GM23338 (cell line): ENCODE measurements around the gene SLC66A2. TPM values are rescaled to one million over a fixed set of nuclear protein-coding genes. Genes with fewer than 3 reads are reported as not detected.

Experiments
- ATAC-seq: fragments of 200-7000 bp; cut with Tn5 transposase; 3 replicates; pipeline ENCODE4 v1.9.1; 2020
- DNase-seq: peaks from one replicate; pipeline ENCODE4 v3.0.0-alpha.2; 2015; ENCODE audit warnings: low spot score
- H2AFZ ChIP-seq: fragments of 200-600 bp; sonication (generic); 2 replicates; pipeline ENCODE4 v1.8.0; 2016; ENCODE audit warnings: antibody characterized with exemption, mild to moderate bottlenecking, moderate library complexity
- H3F3A ChIP-seq: fragments of 200-600 bp; sonication (generic); replicated peaks from 2 replicates; pipeline ENCODE4 v1.8.0; 2017; ENCODE audit warnings: antibody characterized with exemption, mixed run types, low read depth
- H3K27ac ChIP-seq: fragments of 200-600 bp; sonication (generic); 2 replicates; pipeline ENCODE4 v1.6.1; 2016; ENCODE audit warnings: low read depth
- H3K27me3 ChIP-seq: fragments of 200-600 bp; sonication (generic); 2 replicates; pipeline ENCODE4 v1.8.0; 2016; ENCODE audit warnings: mild to moderate bottlenecking, mixed run types, moderate library complexity; ENCODE audit not compliant: insufficient read depth
- H3K36me3 ChIP-seq: fragments of 200-600 bp; sonication (generic); 2 replicates; pipeline ENCODE4 v1.8.0; 2016; ENCODE audit warnings: mild to moderate bottlenecking; ENCODE audit not compliant: insufficient read depth
- H3K4me1 ChIP-seq: fragments of 200-600 bp; sonication (generic); 2 replicates; pipeline ENCODE4 v1.8.0; 2016; ENCODE audit warnings: mild to moderate bottlenecking, moderate library complexity; ENCODE audit not compliant: insufficient read depth
- H3K4me2 ChIP-seq: fragments of 200-600 bp; sonication (generic); 2 replicates; pipeline ENCODE4 v1.7.1; 2017; ENCODE audit warnings: mixed run types
- H3K4me3 ChIP-seq: fragments of 200-600 bp; sonication (generic); 2 replicates; pipeline ENCODE4 v1.6.1; 2016; ENCODE audit warnings: mixed run types
- H3K79me2 ChIP-seq: fragments of 200-600 bp; sonication (generic); replicated peaks from 2 replicates; pipeline ENCODE4 v1.8.0; 2017; ENCODE audit warnings: mild to moderate bottlenecking; ENCODE audit not compliant: insufficient read depth
- H3K9me2 ChIP-seq: fragments of 200-600 bp; sonication (generic); 2 replicates; pipeline ENCODE4 v1.8.0; 2017; ENCODE audit not compliant: insufficient read depth
- H4K20me1 ChIP-seq: fragments of 200-600 bp; sonication (generic); replicated peaks from 2 replicates; pipeline ENCODE4 v1.8.0; 2017; ENCODE audit warnings: mild to moderate bottlenecking; ENCODE audit not compliant: insufficient read depth
- H3K27ac Mint-ChIP-seq: 2 replicates; pipeline ENCODE4 v1.8.0; 2020; ENCODE audit warnings: inconsistent platforms, mild to moderate bottlenecking, moderate library complexity, mixed read lengths
- H3K27me3 Mint-ChIP-seq: 3 replicates; pipeline ENCODE4 v1.8.0; 2022; ENCODE audit warnings: low read depth, mild to moderate bottlenecking, moderate library complexity, mixed read lengths, inconsistent platforms; ENCODE audit not compliant: insufficient read depth, poor library complexity
- H3K36me3 Mint-ChIP-seq: 3 replicates; pipeline ENCODE4 v1.8.0; 2021; ENCODE audit warnings: low read depth, mild to moderate bottlenecking, inconsistent platforms, moderate library complexity, mixed read lengths
- H3K4me1 Mint-ChIP-seq: 3 replicates; pipeline ENCODE4 v1.8.0; 2020; ENCODE audit warnings: mild to moderate bottlenecking, inconsistent platforms, mixed read lengths
- H3K4me3 Mint-ChIP-seq: 3 replicates; pipeline ENCODE4 v1.8.0; 2021; ENCODE audit warnings: moderate library complexity, mild to moderate bottlenecking, inconsistent platforms, mixed read lengths
- H3K9me3 Mint-ChIP-seq: 3 replicates; pipeline ENCODE4 v1.8.0; 2020; ENCODE audit warnings: moderate library complexity, mild to moderate bottlenecking, inconsistent platforms, mixed read lengths
- CREB1 ChIP-seq: fragments of 250-450 bp; sonication (Bioruptor Pico); IDR thresholded peaks from 2 replicates; pipeline ENCODE4 v1.5.0; 2020; ENCODE audit warnings: low read depth, mild to moderate bottlenecking, moderate library complexity
- ETS1 ChIP-seq: IDR thresholded peaks from 2 replicates; pipeline ENCODE4 v1.6.1; 2016; ENCODE audit warnings: antibody characterized with exemption
- EZH2 ChIP-seq: fragments of 200-600 bp; sonication (generic); IDR thresholded peaks from one replicate; pipeline ENCODE4 v1.8.0; 2017; ENCODE audit warnings: antibody characterized with exemption, mild to moderate bottlenecking, low read depth; ENCODE audit not compliant: unreplicated experiment
- EZH2phosphoT487 ChIP-seq: fragments of 200-600 bp; sonication (generic); IDR thresholded peaks from one replicate; pipeline ENCODE4 v1.8.1; 2018; ENCODE audit warnings: antibody characterized with exemption; ENCODE audit not compliant: unreplicated experiment
- NANOG ChIP-seq: IDR thresholded peaks from 2 replicates; pipeline ENCODE4 v1.6.1; 2016; ENCODE audit warnings: antibody characterized with exemption, borderline replicate concordance
- POLR2AphosphoS5 ChIP-seq: IDR thresholded peaks from 2 replicates; pipeline ENCODE4 v1.6.1; 2016; ENCODE audit warnings: antibody characterized with exemption, low read depth
- REST ChIP-seq: IDR thresholded peaks from one replicate; pipeline ENCODE4 v1.6.1; 2018; ENCODE audit warnings: antibody characterized with exemption; ENCODE audit not compliant: unreplicated experiment
- ZNF114 ChIP-seq: fragments of 250-450 bp; sonication (Bioruptor Pico); IDR thresholded peaks from 2 replicates; pipeline ENCODE4 v1.5.0; 2020; ENCODE audit warnings: mild to moderate bottlenecking, moderate library complexity
- ZNF331 ChIP-seq: fragments of 250-450 bp; sonication (Bioruptor Pico); IDR thresholded peaks from 2 replicates; pipeline ENCODE4 v1.5.0; 2020; ENCODE audit warnings: low read depth, mild to moderate bottlenecking, moderate library complexity
- ZNF462 ChIP-seq: fragments of 250-450 bp; sonication (Bioruptor Pico); IDR thresholded peaks from 2 replicates; pipeline ENCODE4 v1.5.0; 2020; ENCODE audit warnings: mild to moderate bottlenecking, moderate library complexity
- polyA plus RNA-seq: library from polyadenylated mRNA; unstranded; fragments of >200 nt; fragmentation: Nextera tagmentation; extraction: Ambion mirVana; gene quantifications from 2 replicates; pipeline ENCODE4 v1.2.1, GENCODE V29; 2016
- total RNA-seq: library from RNA; depleted of rRNA; stranded (reverse); fragments of >200 nt; shearing (Covaris generic); gene quantifications from 2 replicates; pipeline ENCODE4 v1.2.3, GENCODE V29; 2014

SLC66A2 gene
- total and polyA plus RNA-seq, 2 experiments from 2014 or later, result 4.0 to 18.1 TPM

GRCh38 chr18:79938196-79938595, 13.3 kb downstream of the SLC66A2 start:
- H3K27ac Mint-ChIP-seq, result no peak overlapping the region
- peaks cover 8% of the 10 kb centered on the region for H4K20me1 ChIP-seq
- TF ChIP-seq NANOG (no peak), EZH2 (no peak)

GRCh38 chr18:79937103-79937860, 14.2 kb downstream of the SLC66A2 start:
- Mint-ChIP-seq H3K36me3 (peaks cover 2% of the 10 kb centered on the region), H3K27me3 (no peaks in the 10 kb centered on the region), H3K4me1 (no peaks in the 10 kb centered on the region; the same call in 2 of the 3 replicates), H3K4me3 (no peak overlapping the region), H3K9me3 (0 out of 3 replicates have a peak, but pooled peaks cover 2% of the 10 kb centered on the region), H3K27ac (no peak overlapping the region)
- Histone ChIP-seq H4K20me1 (peaks cover 8% of the 10 kb centered on the region; the same call in 1 of the 2 replicates), H3K9me2 (no peaks in the 10 kb centered on the region), H3K4me3 (no peak overlapping the region), H3K27ac (no peak overlapping the region), H3K36me3 (no peaks in the 10 kb centered on the region), H3K27me3 (no peaks in the 10 kb centered on the region), H2AFZ (no peak overlapping the region), H3K4me1 (0 out of 2 replicates have a peak, but pooled peaks cover 3% of the 10 kb centered on the region), H3K4me2 (no peak overlapping the region), H3K79me2 (peaks cover 5% of the 10 kb centered on the region), H3F3A (no peaks in the 10 kb centered on the region)
- no peak for ATAC-seq
- no peak for DNase-seq
- no peak for TF ChIP-seq ZNF331 (CRISPR knock-in tag)
- TF ChIP-seq POLR2AphosphoS5, result no peak
- TF ChIP-seq ETS1, result no peak
- TF ChIP-seq ZNF462 (CRISPR knock-in tag), result no peak
- TF ChIP-seq CREB1, result no peak
- TF ChIP-seq ZNF114 (CRISPR knock-in tag), result no peak
- TF ChIP-seq NANOG, result no peak
- TF ChIP-seq REST, result no peak
- no peak for TF ChIP-seq EZH2phosphoT487

More at GRCh38 chr18:79938196-79938595, 13.3 kb downstream of the SLC66A2 start:
- Histone ChIP-seq H3K36me3 (no peaks in the 10 kb centered on the region), H3K27me3 (no peaks in the 10 kb centered on the region), H3K4me1 (0 out of 2 replicates have a peak, but pooled peaks cover 3% of the 10 kb centered on the region), H3K27ac (no peak overlapping the region), H3K79me2 (peaks cover 5% of the 10 kb centered on the region; the same call in 1 of the 2 replicates), H3K9me2 (no peaks in the 10 kb centered on the region), H3K4me2 (no peak overlapping the region), H3F3A (no peaks in the 10 kb centered on the region), H3K4me3 (no peak overlapping the region), H2AFZ (no peak overlapping the region)
- H3K9me3 Mint-ChIP-seq, result 0 out of 3 replicates have a peak, but pooled peaks cover 2% of the 10 kb centered on the region
- DNase-seq (no peak), ATAC-seq (no peak)
- H3K36me3 Mint-ChIP-seq, result peaks cover 2% of the 10 kb centered on the region
- H3K27me3 Mint-ChIP-seq, result no peaks in the 10 kb centered on the region
- no peak overlapping the region for H3K4me3 Mint-ChIP-seq
- no peaks in the 10 kb centered on the region; the same call in 2 of the 3 replicates for H3K4me1 Mint-ChIP-seq
